GM12864 (cell line): ENCODE data around the gene PCDH18.

Experiments used
- DNase-seq: peaks from one replicate; pipeline ENCODE4 v3.0.0-alpha.2; 2011; ENCODE audit warnings: low read depth
- H3K4me3 ChIP-seq: 2 replicates; pipeline ENCODE4 v1.5.1; 2011; ENCODE audit warnings: mild to moderate bottlenecking, low read depth, low read length, control low read depth
- TF ChIP-seq, protein P1 (sequence below): IDR thresholded peaks from 2 replicates; pipeline ENCODE4 v1.5.1; 2011; ENCODE audit warnings: low read depth, mild to moderate bottlenecking, moderate library complexity, low read length, control low read depth, inconsistent platforms; ENCODE audit errors: missing control alignments

The PCDH18 gene

DNA sequence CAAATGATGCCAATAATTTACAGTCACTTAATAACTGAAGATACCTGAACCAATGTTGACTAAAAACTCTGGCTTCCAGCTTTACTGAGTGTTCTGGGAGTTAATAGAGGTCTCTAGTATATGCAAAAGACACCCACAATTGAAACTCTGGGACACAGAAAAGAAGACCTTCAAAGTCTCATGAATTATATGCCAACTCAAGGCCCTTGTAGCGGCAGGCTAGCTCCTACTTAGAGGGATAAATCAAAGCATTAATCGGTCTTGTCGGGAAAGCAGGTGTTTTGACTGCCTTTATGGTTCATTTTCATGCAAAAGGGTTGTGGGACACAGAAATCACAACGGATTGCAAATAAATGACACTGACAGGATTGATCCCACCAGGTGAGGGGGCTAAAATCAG, 55.9 kb downstream of the PCDH18 start:
- H3K4me3 ChIP-seq, result no peak overlapping the region
- DNase-seq, result no peak
- TF ChIP-seq, protein P1, sequence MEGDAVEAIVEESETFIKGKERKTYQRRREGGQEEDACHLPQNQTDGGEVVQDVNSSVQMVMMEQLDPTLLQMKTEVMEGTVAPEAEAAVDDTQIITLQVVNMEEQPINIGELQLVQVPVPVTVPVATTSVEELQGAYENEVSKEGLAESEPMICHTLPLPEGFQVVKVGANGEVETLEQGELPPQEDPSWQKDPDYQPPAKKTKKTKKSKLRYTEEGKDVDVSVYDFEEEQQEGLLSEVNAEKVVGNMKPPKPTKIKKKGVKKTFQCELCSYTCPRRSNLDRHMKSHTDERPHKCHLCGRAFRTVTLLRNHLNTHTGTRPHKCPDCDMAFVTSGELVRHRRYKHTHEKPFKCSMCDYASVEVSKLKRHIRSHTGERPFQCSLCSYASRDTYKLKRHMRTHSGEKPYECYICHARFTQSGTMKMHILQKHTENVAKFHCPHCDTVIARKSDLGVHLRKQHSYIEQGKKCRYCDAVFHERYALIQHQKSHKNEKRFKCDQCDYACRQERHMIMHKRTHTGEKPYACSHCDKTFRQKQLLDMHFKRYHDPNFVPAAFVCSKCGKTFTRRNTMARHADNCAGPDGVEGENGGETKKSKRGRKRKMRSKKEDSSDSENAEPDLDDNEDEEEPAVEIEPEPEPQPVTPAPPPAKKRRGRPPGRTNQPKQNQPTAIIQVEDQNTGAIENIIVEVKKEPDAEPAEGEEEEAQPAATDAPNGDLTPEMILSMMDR, result no peak

DNA sequence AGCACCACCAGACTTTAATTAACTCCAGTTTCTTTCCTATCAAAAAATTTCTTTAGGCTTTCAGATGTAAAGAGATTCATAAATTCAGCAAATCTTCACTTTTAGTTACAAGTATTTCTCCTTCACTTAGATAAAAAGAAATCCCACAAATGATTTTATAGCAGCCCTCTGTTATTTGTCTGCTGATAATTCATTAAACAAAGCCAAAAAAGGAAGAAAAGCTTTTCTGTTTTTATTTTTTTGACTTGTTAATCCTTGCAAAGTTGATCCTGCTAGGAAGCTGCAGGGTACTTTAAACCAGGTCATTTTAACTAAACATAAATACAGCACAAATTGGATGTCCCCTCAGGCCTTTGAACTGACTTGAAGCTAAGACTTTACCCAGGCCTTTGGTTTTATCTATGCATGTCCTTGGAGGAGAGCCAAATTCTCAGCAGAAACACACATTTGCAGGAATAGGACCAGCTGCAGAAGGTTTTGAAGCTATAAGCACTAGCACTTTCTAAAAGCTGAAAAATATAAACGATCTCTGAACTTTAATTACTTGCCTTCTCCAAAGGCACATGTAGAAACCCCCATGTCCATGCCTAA, 57.5 kb downstream of the PCDH18 start:
- TF ChIP-seq, protein P1, result no peak
- no peak overlapping the region for H3K4me3 ChIP-seq
- DNase-seq, result no peak

DNA sequence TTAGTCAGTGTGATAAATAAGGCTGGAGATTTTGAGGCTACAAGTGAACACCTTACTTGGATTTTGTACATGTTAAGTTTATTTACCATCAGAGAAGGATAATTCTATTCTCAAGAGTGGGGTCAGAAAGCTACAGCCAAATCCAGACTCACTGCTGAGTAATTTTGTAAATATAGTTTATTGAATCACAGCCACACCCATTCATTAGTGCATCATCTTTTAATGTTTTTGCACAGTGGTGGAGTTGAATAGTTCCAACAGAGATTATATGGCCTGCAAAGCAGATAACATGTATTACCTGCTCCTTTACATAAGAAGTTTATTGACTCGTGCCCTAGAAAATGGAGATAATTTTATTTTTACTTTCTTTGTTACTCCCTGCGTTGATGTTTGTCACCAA, 60.4 kb downstream of the PCDH18 start:
- DNase-seq, result no peak
- H3K4me3 ChIP-seq, result no peak overlapping the region
- TF ChIP-seq, protein P1, result no peak

GRCh38 chr4:137471461-137471860, 60.8 kb downstream of the PCDH18 start:
- no peak overlapping the region for H3K4me3 ChIP-seq
- TF ChIP-seq, protein P1, result no peak
- no peak for DNase-seq

GRCh38 chr4:137470806-137471205, 61.5 kb downstream of the PCDH18 start:
- DNase-seq, result no peak
- TF ChIP-seq, protein P1, result no peak
- H3K4me3 ChIP-seq, result no peak overlapping the region
